Measurements from ENCODE around the gene PTPN11.

- TF ChIP-seq GATA2 (IDR thresholded peaks at IDR 0.05; ENCODE audit: low read depth, low read length) (no peak), GATA3 (IDR thresholded peaks at IDR 0.05; ENCODE audit: low read depth, low read length) (no peak)
Observed at GRCh38 chr12:112555621-112556233, 137.0 kb downstream of the PTPN11 start.
